Hepatocyte (in vitro differentiated cells): ENCODE data around the gene JAKMIP3.

ENCODE experiments used
- EZH2 ChIP-seq: fragments of 200-600 bp; sonication (generic); IDR thresholded peaks from 2 replicates; pipeline ENCODE4 v1.6.1; 2016; ENCODE audit warnings: antibody characterized with exemption, mild to moderate bottlenecking, borderline replicate concordance
- EZH2phosphoT487 ChIP-seq: fragments of 200-600 bp; sonication (generic); IDR thresholded peaks from one replicate; pipeline ENCODE4 v1.6.1; 2018; ENCODE audit warnings: antibody characterized with exemption, mild to moderate bottlenecking, low read depth, moderate library complexity; ENCODE audit not compliant: unreplicated experiment, severe bottlenecking
- TF ChIP-seq, protein P1 (sequence below): fragments of 200-600 bp; sonication (generic); IDR thresholded peaks from 2 replicates; pipeline ENCODE4 v1.5.1; 2016; ENCODE audit warnings: antibody characterized with exemption, mild to moderate bottlenecking; ENCODE audit not compliant: poor library complexity

DNA sequence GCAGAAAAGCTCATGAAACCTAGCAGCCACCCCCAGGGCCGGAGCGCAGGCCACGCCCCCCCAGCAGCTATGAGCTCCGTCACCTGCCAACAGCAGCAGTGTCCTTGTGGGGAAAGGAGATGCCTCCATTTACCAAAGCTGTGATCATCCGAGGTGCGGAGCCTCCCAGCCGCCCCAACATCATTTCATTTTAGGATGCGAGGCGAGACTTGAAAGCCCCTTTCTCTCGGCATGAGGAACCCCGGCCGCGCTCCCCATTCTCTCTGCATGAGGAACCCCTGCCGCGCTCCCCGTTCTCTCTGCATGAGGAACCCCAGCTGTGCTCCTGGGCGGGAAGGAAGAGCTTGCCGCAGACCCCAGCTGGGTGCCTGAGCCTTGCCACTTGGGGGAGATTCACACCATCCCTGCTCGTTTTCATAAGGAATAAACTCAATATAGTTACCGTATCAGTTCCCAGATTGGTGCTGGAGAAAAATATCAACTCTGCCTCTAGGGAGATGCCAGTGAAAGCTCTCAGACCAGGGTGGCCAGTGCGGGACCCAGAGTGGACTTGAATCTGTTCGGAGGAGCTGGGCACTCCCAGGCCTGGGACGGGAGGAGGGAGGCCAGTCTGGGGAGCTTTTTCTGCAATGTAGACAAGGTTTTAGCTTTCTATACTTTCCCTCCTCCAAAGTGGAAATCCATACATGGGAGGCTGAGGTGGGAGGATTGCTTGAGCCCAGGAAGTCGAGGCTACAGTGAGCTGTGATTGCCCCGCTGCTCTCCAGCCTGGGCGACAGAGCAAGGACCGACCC is 35.0 kb downstream of the JAKMIP3 start:
- TF ChIP-seq, protein P1, sequence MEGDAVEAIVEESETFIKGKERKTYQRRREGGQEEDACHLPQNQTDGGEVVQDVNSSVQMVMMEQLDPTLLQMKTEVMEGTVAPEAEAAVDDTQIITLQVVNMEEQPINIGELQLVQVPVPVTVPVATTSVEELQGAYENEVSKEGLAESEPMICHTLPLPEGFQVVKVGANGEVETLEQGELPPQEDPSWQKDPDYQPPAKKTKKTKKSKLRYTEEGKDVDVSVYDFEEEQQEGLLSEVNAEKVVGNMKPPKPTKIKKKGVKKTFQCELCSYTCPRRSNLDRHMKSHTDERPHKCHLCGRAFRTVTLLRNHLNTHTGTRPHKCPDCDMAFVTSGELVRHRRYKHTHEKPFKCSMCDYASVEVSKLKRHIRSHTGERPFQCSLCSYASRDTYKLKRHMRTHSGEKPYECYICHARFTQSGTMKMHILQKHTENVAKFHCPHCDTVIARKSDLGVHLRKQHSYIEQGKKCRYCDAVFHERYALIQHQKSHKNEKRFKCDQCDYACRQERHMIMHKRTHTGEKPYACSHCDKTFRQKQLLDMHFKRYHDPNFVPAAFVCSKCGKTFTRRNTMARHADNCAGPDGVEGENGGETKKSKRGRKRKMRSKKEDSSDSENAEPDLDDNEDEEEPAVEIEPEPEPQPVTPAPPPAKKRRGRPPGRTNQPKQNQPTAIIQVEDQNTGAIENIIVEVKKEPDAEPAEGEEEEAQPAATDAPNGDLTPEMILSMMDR, result no peak
- TF ChIP-seq EZH2, result no peak
- no peak for TF ChIP-seq EZH2phosphoT487
